PC-3 (cell line): Measurements from ENCODE around the gene CREBL2. TPM values are rescaled to one million over a fixed set of nuclear protein-coding genes. Genes with fewer than 3 reads are reported as not detected.

Experiments
- ATAC-seq: fragments of 200-7000 bp; cut with Tn5 transposase; 2 replicates; pipeline ENCODE4 v1.9.1; 2020; ENCODE audit warnings: mild to moderate bottlenecking, moderate library complexity
- BruUV-seq: library from RNA; stranded (reverse); fragments of 400-500 nt; replicated peaks from 2 replicates; lab custom pipeline; 2021; lab: Mats Ljungman, UMichigan
- CTCF ChIA-PET: fragments of 300-600 bp; sonication (Branson Sonifier 250); formaldehyde crosslinking; loops from one replicate; lab custom pipeline; 2022; ENCODE audit warnings: antibody characterized with exemption; lab: Charles Lee
- POLR2A ChIA-PET: fragments of 300-600 bp; sonication (Branson Sonifier 250); formaldehyde crosslinking; loops from one replicate; lab custom pipeline; 2022; ENCODE audit warnings: antibody characterized with exemption; ENCODE audit not compliant: unreplicated experiment; lab: Charles Lee
- DNase-seq: peaks from one replicate; pipeline ENCODE4 v3.0.0-alpha.2; 2015
- H2AFZ ChIP-seq: fragments of 300-600 bp; sonication (generic); 2 replicates; pipeline ENCODE4 v1.6.0; 2016; ENCODE audit warnings: antibody characterized with exemption, low read length
- H3F3A ChIP-seq: fragments of 300-600 bp; sonication (generic); one replicate; pipeline ENCODE4 v1.6.0; 2017; ENCODE audit warnings: antibody characterized with exemption, low read length, control low read depth, mild to moderate bottlenecking; ENCODE audit not compliant: unreplicated experiment
- H3K27ac ChIP-seq: fragments of 300-600 bp; sonication (generic); 2 replicates; pipeline ENCODE4 v1.5.1; 2016; ENCODE audit warnings: mild to moderate bottlenecking, low read length
- H3K27me3 ChIP-seq: fragments of 300-600 bp; sonication (generic); 2 replicates; pipeline ENCODE4 v1.6.1; 2016; ENCODE audit warnings: low read length, mixed read lengths
- H3K36me3 ChIP-seq: fragments of 300-600 bp; sonication (generic); 2 replicates; pipeline ENCODE4 v1.6.1; 2016; ENCODE audit warnings: low read depth, mixed run types, low read length, mixed read lengths
- H3K4me1 ChIP-seq: fragments of 300-600 bp; sonication (generic); 2 replicates; pipeline ENCODE4 v1.5.1; 2016; ENCODE audit warnings: low read length; ENCODE audit not compliant: insufficient read depth
- H3K4me2 ChIP-seq: fragments of 300-600 bp; sonication (generic); 2 replicates; pipeline ENCODE4 v1.6.0; 2016; ENCODE audit warnings: low read length
- H3K4me3 ChIP-seq: fragments of 300-600 bp; sonication (generic); 2 replicates; pipeline ENCODE4 v1.5.1; 2016; ENCODE audit warnings: mild to moderate bottlenecking, low read length, mixed read lengths
- H3K79me2 ChIP-seq: fragments of 300-600 bp; sonication (generic); 2 replicates; pipeline ENCODE4 v1.6.1; 2017; ENCODE audit warnings: low read length, mixed read lengths
- H3K9ac ChIP-seq: fragments of 300-600 bp; sonication (generic); 2 replicates; pipeline ENCODE4 v1.6.0; 2016; ENCODE audit warnings: mild to moderate bottlenecking, low read length
- H3K9me2 ChIP-seq: fragments of 300-600 bp; sonication (generic); replicated peaks from 2 replicates; pipeline ENCODE4 v1.6.1; 2016; ENCODE audit warnings: mixed run types, low read length, mixed read lengths
- H3K9me3 ChIP-seq: fragments of 300-600 bp; sonication (generic); 2 replicates; pipeline ENCODE4 v1.6.1; 2016; ENCODE audit warnings: low read length, mixed read lengths
- H4K20me1 ChIP-seq: fragments of 300-600 bp; sonication (generic); 2 replicates; pipeline ENCODE4 v1.6.1; 2016; ENCODE audit warnings: low read length, mixed read lengths
- CTCF ChIP-seq: fragments of 300-600 bp; sonication (generic); conservative IDR thresholded peaks from 2 replicates; pipeline ENCODE4 v1.5.1; 2017; ENCODE audit warnings: antibody characterized with exemption, low read depth, mild to moderate bottlenecking, low read length
- EZH2 ChIP-seq: fragments of 300-600 bp; sonication (generic); IDR thresholded peaks from one replicate; pipeline ENCODE4 v1.6.1; 2017; ENCODE audit warnings: antibody characterized with exemption, mild to moderate bottlenecking, low read length; ENCODE audit not compliant: unreplicated experiment
- EZH2phosphoT487 ChIP-seq: fragments of 300-600 bp; sonication (generic); IDR thresholded peaks from 2 replicates; pipeline ENCODE4 v1.6.1; 2018; ENCODE audit warnings: mild to moderate bottlenecking, antibody characterized with exemption, low read length, borderline replicate concordance
- intact Hi-C: fragments of 100-400 bp; cut with micrococcal nuclease; formaldehyde crosslinking; loops from 2 replicates; pipeline ENCODE4 v1.9.0; 2023
- total RNA-seq: library from RNA; depleted of rRNA; stranded (reverse); fragments of >200 nt; gene quantifications from 2 replicates; pipeline ENCODE4 v1.2.3, GENCODE V29; 2014

CREBL2 gene
- total RNA-seq, 1 experiment from 2014 or later = 14.2 TPM

GRCh38 chr12:12673296-12673695, 61.6 kb downstream of the CREBL2 start:
- H3K36me3 ChIP-seq = no peaks in the 10 kb centered on the region
- H2AFZ ChIP-seq = no peak overlapping the region
- TF ChIP-seq EZH2phosphoT487 (no peak), CTCF (no peak), EZH2 (no peak)
- CTCF ChIA-PET = no interaction called here
- H3K4me1 ChIP-seq = peaks cover 18% of the 10 kb centered on the region
- no peak overlapping the region for H3K27ac ChIP-seq
- H3K9me2 ChIP-seq = no peaks in the 10 kb centered on the region
- H3K9me3 ChIP-seq = no peaks in the 10 kb centered on the region
- BruUV-seq = no TSS peak
- no peaks in the 10 kb centered on the region for H3K79me2 ChIP-seq
- H3K4me2 ChIP-seq = no peak overlapping the region
- POLR2A ChIA-PET = no interaction called here
- H4K20me1 ChIP-seq = no peaks in the 10 kb centered on the region
- no peaks in the 10 kb centered on the region for H3F3A ChIP-seq
- H3K9ac ChIP-seq = no peak overlapping the region
- H3K4me3 ChIP-seq = no peak overlapping the region
- ATAC-seq (peak; percentile 50), DNase-seq (peak; percentile 53)
- H3K27me3 ChIP-seq = no peaks in the 10 kb centered on the region
- intact Hi-C loops = no loop called here

- no peaks in the 10 kb centered on the region for H4K20me1 ChIP-seq
- peaks cover 18% of the 10 kb centered on the region for H3K4me1 ChIP-seq
- no peaks in the 10 kb centered on the region for H3K9me3 ChIP-seq
- CTCF ChIA-PET = no interaction called here
- H3K4me2 ChIP-seq = no peak overlapping the region
- H3K36me3 ChIP-seq = no peaks in the 10 kb centered on the region
- H3K4me3 ChIP-seq = no peak overlapping the region
- ATAC-seq = no peak
- no peaks in the 10 kb centered on the region for H3F3A ChIP-seq
- no peaks in the 10 kb centered on the region for H3K9me2 ChIP-seq
- no peak overlapping the region for H3K27ac ChIP-seq
- intact Hi-C loops = no loop called here
- POLR2A ChIA-PET = no interaction called here
- no peak for TF ChIP-seq CTCF
- no peak for TF ChIP-seq EZH2
- no peak for TF ChIP-seq EZH2phosphoT487
- BruUV-seq = no TSS peak
- no peak overlapping the region for H3K9ac ChIP-seq
- H2AFZ ChIP-seq = no peak overlapping the region
- H3K27me3 ChIP-seq = no peaks in the 10 kb centered on the region
- H3K79me2 ChIP-seq = no peaks in the 10 kb centered on the region
- no peak for DNase-seq
Measured at GRCh38 chr12:12676605-12677004, 64.9 kb downstream of the CREBL2 start.

- DNase-seq (no peak), ATAC-seq (no peak)
- H3K9me3 ChIP-seq = no peaks in the 10 kb centered on the region
- no peaks in the 10 kb centered on the region for H3K79me2 ChIP-seq
- ChIA-PET CTCF (no interaction called here), POLR2A (no interaction called here)
- no peak overlapping the region for H2AFZ ChIP-seq
- intact Hi-C loops = no loop called here
- no peaks in the 10 kb centered on the region for H3K4me1 ChIP-seq
- no peaks in the 10 kb centered on the region for H3K9me2 ChIP-seq
- no peak overlapping the region for H3K9ac ChIP-seq
- no TSS peak for BruUV-seq
- H3K27ac ChIP-seq = no peak overlapping the region
- no peaks in the 10 kb centered on the region for H3K27me3 ChIP-seq
- no peaks in the 10 kb centered on the region for H3F3A ChIP-seq
- no peaks in the 10 kb centered on the region for H3K36me3 ChIP-seq
- TF ChIP-seq CTCF (no peak), EZH2 (no peak), EZH2phosphoT487 (no peak)
- H3K4me2 ChIP-seq = no peak overlapping the region
- H3K4me3 ChIP-seq = no peak overlapping the region
- H4K20me1 ChIP-seq = no peaks in the 10 kb centered on the region
Measured at GRCh38 chr12:12681061-12681765, 69.5 kb downstream of the CREBL2 start.
